Activated naive CD8-positive, alpha-beta T cell treated with anti-CD3 and anti-CD28 coated beads, Interleukin-2, amount 10 ng/mL, durations not matched to agents 7 days and 5 days (primary cell): ENCODE measurements around the gene ZC3H11A. TPM values are rescaled to one million over a fixed set of nuclear protein-coding genes. Genes with fewer than 3 reads are reported as not detected.
"Not testable (repeated sequence)": the region's sequence is repeated elsewhere in the genome, so short reads cannot be mapped to it uniquely, and the experiment has no call there.

Experiments
- ATAC-seq: fragments of 150-1000 bp; cut with Tn5 transposase; one replicate; pipeline ENCODE4 v1.10.0; 2021; ENCODE audit warnings: low read depth, moderate library complexity
- POLR2A ChIA-PET: fragments of 350-600 bp; sonication (Branson Sonifier 250); formaldehyde crosslinking; loops from one replicate; lab custom pipeline; 2021; ENCODE audit warnings: antibody characterized with exemption; lab: Charles Lee
- DNase-seq: peaks from one replicate; pipeline ENCODE4 v3.0.0; 2021
- H3K27ac Mint-ChIP-seq: one replicate; pipeline ENCODE4 v1.8.0; 2022; ENCODE audit warnings: mild to moderate bottlenecking, mixed read lengths
- H3K27me3 Mint-ChIP-seq: one replicate; pipeline ENCODE4 v1.8.0; 2022; ENCODE audit warnings: mild to moderate bottlenecking, moderate library complexity, mixed read lengths
- H3K36me3 Mint-ChIP-seq: one replicate; pipeline ENCODE4 v1.8.0; 2021; ENCODE audit warnings: mild to moderate bottlenecking, mixed read lengths
- H3K4me1 Mint-ChIP-seq: one replicate; pipeline ENCODE4 v1.8.0; 2021; ENCODE audit warnings: mixed read lengths
- H3K4me3 Mint-ChIP-seq: one replicate; pipeline ENCODE4 v1.8.0; 2022; ENCODE audit warnings: mild to moderate bottlenecking, moderate library complexity, mixed read lengths
- H3K9me3 Mint-ChIP-seq: one replicate; pipeline ENCODE4 v1.8.0; 2021; ENCODE audit warnings: mixed read lengths
- total RNA-seq, 2 experiments: library from RNA; stranded (reverse); gene quantifications; one replicate each; pipeline ENCODE4 v1.2.3, GENCODE V29; 2021

The ZC3H11A gene
- total RNA-seq, 2 experiments from 2014 or later: 111 to 114 TPM

GRCh38 chr1:203828002-203828401 lies 32.6 kb downstream of the ZC3H11A start:
- DNase-seq (no peak), ATAC-seq (no peak)
- POLR2A ChIA-PET: no interaction called here
- Mint-ChIP-seq H3K4me1 (peaks cover 8% of the 10 kb centered on the region), H3K36me3 (peaks cover 38% of the 10 kb centered on the region), H3K4me3 (no peak overlapping the region), H3K27ac (peak overlapping the region; percentile 77), H3K27me3 (no peaks in the 10 kb centered on the region), H3K9me3 (no peaks in the 10 kb centered on the region)

GRCh38 chr1:203828503-203828902 lies 33.1 kb downstream of the ZC3H11A start:
- no peak for DNase-seq
- POLR2A ChIA-PET: no interaction called here
- no peak overlapping the region for H3K4me3 Mint-ChIP-seq
- no peak overlapping the region for H3K27ac Mint-ChIP-seq
- no peak for ATAC-seq
- no peaks in the 10 kb centered on the region for H3K9me3 Mint-ChIP-seq
- H3K36me3 Mint-ChIP-seq: peaks cover 38% of the 10 kb centered on the region
- H3K27me3 Mint-ChIP-seq: no peaks in the 10 kb centered on the region
- peaks cover 5% of the 10 kb centered on the region for H3K4me1 Mint-ChIP-seq

GRCh38 chr1:203829247-203829646 lies 33.8 kb downstream of the ZC3H11A start:
- DNase-seq, H3K9me3 Mint-ChIP-seq, H3K4me1 Mint-ChIP-seq, H3K4me3 Mint-ChIP-seq, H3K27me3 Mint-ChIP-seq, ATAC-seq, H3K27ac Mint-ChIP-seq: not testable (repeated sequence)
- POLR2A ChIA-PET: interaction anchor here (0.6 kb wide), 1 partner anchor 18 kb away, joined by 3 read pairs; no protein-coding TSS in a partner anchor
- H3K36me3 Mint-ChIP-seq: peaks cover 39% of the 10 kb centered on the region

- Mint-ChIP-seq H3K27me3 (no peaks in the 10 kb centered on the region), H3K9me3 (no peaks in the 10 kb centered on the region), H3K27ac (no peak overlapping the region), H3K36me3 (peaks cover 34% of the 10 kb centered on the region), H3K4me1 (no peaks in the 10 kb centered on the region), H3K4me3 (no peak overlapping the region)
- ATAC-seq (no peak), DNase-seq (no peak)
- POLR2A ChIA-PET: interaction anchor here (0.7 kb wide), 1 partner anchor 228 kb away, joined by 3 read pairs; no protein-coding TSS in a partner anchor
Observed at GRCh38 chr1:203835476-203835875, 40.1 kb downstream of the ZC3H11A start.

GRCh38 chr1:203839081-203839480 lies 43.7 kb downstream of the ZC3H11A start:
- DNase-seq (no peak), ATAC-seq (no peak)
- Mint-ChIP-seq H3K4me1 (no peaks in the 10 kb centered on the region), H3K4me3 (no peak overlapping the region), H3K27ac (no peak overlapping the region), H3K36me3 (peaks cover 43% of the 10 kb centered on the region), H3K27me3 (no peaks in the 10 kb centered on the region), H3K9me3 (no peaks in the 10 kb centered on the region)
- POLR2A ChIA-PET: no interaction called here

GRCh38 chr1:203840208-203840808 lies 44.9 kb downstream of the ZC3H11A start:
- Mint-ChIP-seq H3K27ac (no peak overlapping the region), H3K27me3 (no peaks in the 10 kb centered on the region), H3K9me3 (no peaks in the 10 kb centered on the region), H3K36me3 (peaks cover 41% of the 10 kb centered on the region), H3K4me1 (no peaks in the 10 kb centered on the region), H3K4me3 (no peak overlapping the region)
- DNase-seq (no peak), ATAC-seq (no peak)
- POLR2A ChIA-PET: no interaction called here

GRCh38 chr1:203842559-203842876 lies 47.1 kb downstream of the ZC3H11A start:
- H3K4me1 Mint-ChIP-seq: no peaks in the 10 kb centered on the region
- POLR2A ChIA-PET: no interaction called here
- H3K9me3 Mint-ChIP-seq: no peaks in the 10 kb centered on the region
- H3K4me3 Mint-ChIP-seq: no peak overlapping the region
- no peaks in the 10 kb centered on the region for H3K27me3 Mint-ChIP-seq
- H3K27ac Mint-ChIP-seq: no peak overlapping the region
- H3K36me3 Mint-ChIP-seq: peaks cover 42% of the 10 kb centered on the region
- ATAC-seq (no peak), DNase-seq (no peak)

- POLR2A ChIA-PET: no interaction called here
- no peaks in the 10 kb centered on the region for H3K4me1 Mint-ChIP-seq
- peaks cover 34% of the 10 kb centered on the region for H3K36me3 Mint-ChIP-seq
- H3K4me3 Mint-ChIP-seq: no peak overlapping the region
- ATAC-seq (no peak), DNase-seq (no peak)
- H3K27me3 Mint-ChIP-seq: no peaks in the 10 kb centered on the region
- no peak overlapping the region for H3K27ac Mint-ChIP-seq
- no peaks in the 10 kb centered on the region for H3K9me3 Mint-ChIP-seq
Observed at GRCh38 chr1:203843435-203843834, 48.0 kb downstream of the ZC3H11A start.

Other genes starting within 250 kb of the ZC3H11A start
- 10 to 100 TPM; 64.5 to 67.2 TPM for gene ATP2B4, start 168.8 kb upstream of the ZC3H11A start, total RNA-seq
- 10 to 100 TPM; 26.3 to 28.4 TPM for gene LAX1, start 30.4 kb upstream of the ZC3H11A start, total RNA-seq
- gene ZBED6, start within 50 bp of the ZC3H11A start, total RNA-seq: 10 to 100 TPM; 20.7 to 21.8 TPM
- 100 to 1,000 TPM; 128 to 154 TPM for gene SNRPE, start 66.0 kb downstream of the ZC3H11A start, total RNA-seq